Right ventricle myocardium superior (tissue), 1 donor: ENCODE data around the gene CD5L. TPM values are rescaled to one million over a fixed set of nuclear protein-coding genes. Genes with fewer than 3 reads are reported as not detected.

ENCODE experiments used
- ATAC-seq: fragments of 200-7000 bp; cut with Tn5 transposase; one replicate; pipeline ENCODE4 v1.9.1; 2020; ENCODE audit warnings: mild to moderate bottlenecking; ENCODE audit not compliant: poor library complexity
- DNase-seq: peaks from one replicate; pipeline ENCODE4 v3.0.0-alpha.2; 2020
- intact Hi-C: fragments of 100-400 bp; cut with DNase I; formaldehyde crosslinking; loops from one replicate; pipeline ENCODE4 v1.11.2; 2022
- long read RNA-seq: library from polyadenylated mRNA; unstranded; transcript quantifications from one replicate; pipeline ENCODE4 v2.0.0, GENCODE V29; 2021
- total RNA-seq: library from RNA; stranded (reverse); fragmentation: NEBNext Ultra II Directional; extraction: Animal tissue kit (Norgen Biotek cat#: 25700); gene quantifications from one replicate; pipeline ENCODE4 v1.2.1, GENCODE V29; 2021
- donor health status: DM: no; HTN: yes; CAD: no; lungs with severe emphysema.

Gene CD5L
- 4.9 TPM for total RNA-seq
- long read RNA-seq, partial matches to known transcripts: 0 of 9 reads
- long read RNA-seq, other reads (novel, unspliced or antisense): 9 of 9 reads

DNA sequence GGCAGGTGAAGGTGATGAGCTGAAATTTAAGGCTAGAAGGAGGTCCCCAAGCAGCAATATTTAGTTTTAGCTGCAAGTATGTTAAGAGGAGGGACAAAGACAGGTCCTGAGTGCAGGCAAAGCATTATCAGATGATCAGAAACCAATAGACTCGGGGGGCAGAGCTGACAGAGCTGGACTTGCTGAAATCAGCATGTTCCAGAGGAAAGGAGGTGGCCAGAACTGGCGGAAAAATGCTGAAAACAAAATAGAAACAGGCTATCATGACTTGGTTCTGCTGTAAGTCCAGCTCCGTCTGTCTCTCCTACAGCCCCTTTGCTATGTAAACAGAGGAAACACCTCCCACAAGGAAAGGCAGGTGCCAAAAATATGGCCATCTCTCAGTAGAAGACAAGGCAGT, at the start of gene CD5L:
Gene CD5L, minus strand, starts transcription at position 101 of the 400 bp plus-strand sequence. CDS start 107 bp downstream, outside the sequence.
- intact Hi-C loops: no loop called here
- no peak for DNase-seq
- no peak for ATAC-seq

DNA sequence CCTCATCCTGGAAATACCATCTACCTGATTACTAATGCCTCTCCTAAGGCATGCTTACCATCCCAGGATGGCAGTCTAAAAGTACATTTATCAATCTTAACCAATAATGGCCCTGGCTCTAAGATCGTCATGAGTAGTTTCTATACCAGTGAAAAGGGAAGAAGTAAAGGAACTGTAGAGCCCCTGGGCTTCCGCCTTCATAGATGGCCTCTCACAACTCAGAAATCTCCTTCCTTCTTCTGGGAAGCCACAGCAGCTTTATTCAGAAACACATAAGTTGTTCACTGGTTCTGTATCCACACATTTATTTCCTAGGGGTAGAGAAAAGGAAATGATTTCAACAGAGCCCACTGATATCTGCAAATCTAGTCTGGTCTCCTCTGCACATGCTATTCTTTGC, 41.0 kb upstream of the CD5L start:
- DNase-seq (no peak), ATAC-seq (no peak)
- intact Hi-C loops: no loop called here

DNA sequence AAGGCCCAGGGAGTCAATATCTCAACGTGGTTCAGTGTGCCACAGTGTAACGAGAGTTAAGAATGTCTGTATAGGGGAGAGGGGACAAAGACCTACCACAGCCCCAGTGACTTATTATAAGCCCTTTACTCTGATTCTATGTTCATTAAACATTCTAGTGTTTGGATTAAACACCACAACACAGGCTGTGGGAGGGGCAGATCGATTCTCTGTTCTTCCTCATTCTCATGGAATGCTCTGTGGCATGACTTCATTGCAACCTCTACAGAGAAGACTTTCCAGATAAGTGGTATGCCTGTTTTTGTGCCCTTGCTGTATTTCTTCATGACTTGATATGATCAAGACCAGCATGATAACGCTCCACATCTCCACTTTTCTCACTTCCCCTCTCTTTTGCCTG, 39.0 kb upstream of the CD5L start:
- ATAC-seq: no peak
- intact Hi-C loops: no loop called here
- DNase-seq: no peak

DNA sequence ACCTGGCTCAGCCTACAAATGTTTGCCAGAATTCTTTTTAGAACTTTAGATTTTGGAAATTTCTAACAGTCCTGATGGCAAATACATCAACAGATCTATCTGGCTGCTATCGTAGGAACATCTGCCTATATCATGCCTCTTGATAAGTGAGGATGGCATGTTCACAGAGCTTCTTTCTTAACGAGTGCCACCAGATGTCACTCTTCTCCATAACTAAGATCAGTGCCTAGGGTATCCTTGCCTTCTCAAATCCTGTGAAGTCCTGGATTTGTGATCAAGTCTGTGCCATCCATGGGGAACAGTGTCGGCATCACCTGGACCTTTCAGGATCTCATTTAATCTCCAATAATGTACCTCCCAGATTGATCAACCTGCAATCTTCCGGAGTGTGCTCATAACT, 36.5 kb upstream of the CD5L start:
- intact Hi-C loops: loop anchor here (1.0 kb wide), 1 partner anchor 70 kb away; no protein-coding TSS in a partner anchor
- ATAC-seq (peak; percentile 87), DNase-seq (no peak)

DNA sequence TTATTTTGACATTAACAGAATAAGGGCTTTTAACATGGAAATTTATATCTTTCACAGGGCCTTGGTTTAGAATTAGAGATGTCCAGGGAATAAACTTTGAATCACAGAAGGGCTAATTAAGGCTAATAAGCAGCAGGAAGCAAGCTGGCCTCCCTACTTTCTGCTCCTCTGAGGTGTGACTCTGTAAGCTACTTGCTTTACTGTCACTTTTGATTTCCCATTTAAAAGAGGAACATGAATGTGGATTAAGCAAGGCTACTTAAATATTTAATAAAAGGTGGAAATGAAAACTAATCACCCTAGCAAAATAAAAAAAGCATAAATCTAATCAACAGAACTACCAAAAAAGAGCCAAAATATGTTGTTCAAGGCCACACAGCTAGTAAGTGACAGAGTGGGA, 28.9 kb upstream of the CD5L start:
- ATAC-seq (no peak), DNase-seq (no peak)
- intact Hi-C loops: no loop called here

DNA sequence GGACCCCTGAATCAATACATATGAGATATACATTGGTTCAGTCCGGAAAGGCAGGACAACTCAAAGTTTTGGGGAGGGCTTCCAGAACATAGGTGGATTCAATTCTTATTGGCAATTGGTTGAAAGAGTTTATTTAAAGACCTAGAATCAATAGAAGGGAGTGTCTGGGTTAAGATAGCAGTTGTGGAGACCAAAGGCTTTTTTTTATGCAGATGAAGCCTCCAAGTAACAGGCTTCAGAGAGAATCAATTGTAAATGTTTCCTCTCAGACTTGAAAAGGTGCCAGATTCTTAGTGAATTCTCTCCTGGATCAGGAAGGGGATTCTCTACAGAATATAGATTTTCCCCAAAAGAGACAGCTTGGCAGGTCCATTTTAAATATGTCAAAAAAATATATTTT, 27.0 kb upstream of the CD5L start:
- no peak for ATAC-seq
- intact Hi-C loops: no loop called here

DNA sequence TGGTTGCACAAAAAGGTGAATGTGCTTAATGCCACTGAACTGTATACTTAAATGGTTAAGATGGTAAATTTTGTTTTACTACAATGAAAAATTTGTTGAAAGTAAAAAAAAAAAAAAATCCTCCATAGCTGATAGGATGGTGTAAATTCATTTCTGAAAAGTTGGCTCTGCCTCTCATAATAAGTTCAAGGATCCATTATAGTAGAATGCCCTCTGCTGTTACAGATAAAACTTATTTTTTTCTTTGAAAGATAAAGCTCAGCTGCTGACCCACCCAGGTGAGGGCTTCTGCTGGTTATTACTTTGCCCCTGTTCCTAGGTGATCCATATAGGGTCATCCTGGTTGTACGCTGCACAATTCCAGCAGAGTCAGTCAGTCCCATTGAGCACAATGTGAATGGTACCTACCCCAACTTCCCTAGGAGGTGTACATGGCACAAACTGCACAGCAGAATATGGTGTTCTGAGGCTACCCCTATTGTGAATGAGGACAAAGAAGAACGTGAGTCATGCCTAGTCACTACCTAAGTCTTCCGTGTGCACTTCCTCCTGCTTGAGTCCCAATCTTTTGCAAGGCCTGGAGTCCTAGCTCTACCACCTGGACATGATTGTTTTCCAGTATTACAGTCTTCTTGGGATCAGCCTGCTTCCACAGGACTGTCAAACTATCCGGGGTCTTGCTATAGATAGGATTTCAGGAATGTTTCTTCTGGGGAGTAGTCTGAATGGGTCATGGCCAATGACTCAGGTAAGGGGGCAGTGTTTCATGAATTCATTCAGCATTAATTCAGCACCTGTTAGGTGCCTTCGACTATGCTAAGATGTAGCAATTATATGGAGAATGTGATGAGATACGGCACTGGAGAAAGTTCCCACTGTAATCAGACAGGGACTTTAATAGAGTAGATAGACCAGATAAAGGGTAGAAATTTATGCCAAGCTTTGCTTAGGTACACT, 20.8 kb upstream of the CD5L start:
- intact Hi-C loops: no loop called here
- DNase-seq (no peak), ATAC-seq (no peak)

More for the DNA sequence above, 27.0 kb upstream of the CD5L start:
- DNase-seq: no peak

DNA sequence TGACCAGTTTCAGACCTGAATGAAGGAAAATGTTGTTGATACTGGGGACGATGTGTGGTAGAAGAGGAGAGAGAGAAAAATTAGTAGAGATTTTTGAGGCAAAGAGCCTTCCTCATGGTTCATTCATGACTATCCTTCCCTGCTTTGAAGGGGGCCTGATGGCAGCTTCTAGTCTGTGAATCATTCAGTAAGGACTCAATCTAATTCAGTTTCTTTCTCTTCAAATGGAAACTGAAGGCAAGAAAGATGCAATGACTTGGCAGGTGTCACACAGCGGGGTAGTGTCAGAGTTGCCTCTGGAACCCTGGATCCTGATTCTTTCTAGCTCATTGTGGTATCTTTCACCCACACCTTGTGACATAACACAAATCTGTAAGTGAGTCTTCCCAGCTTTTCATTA, 14.9 kb upstream of the CD5L start:
- no peak for DNase-seq
- ATAC-seq: no peak
- intact Hi-C loops: no loop called here

DNA sequence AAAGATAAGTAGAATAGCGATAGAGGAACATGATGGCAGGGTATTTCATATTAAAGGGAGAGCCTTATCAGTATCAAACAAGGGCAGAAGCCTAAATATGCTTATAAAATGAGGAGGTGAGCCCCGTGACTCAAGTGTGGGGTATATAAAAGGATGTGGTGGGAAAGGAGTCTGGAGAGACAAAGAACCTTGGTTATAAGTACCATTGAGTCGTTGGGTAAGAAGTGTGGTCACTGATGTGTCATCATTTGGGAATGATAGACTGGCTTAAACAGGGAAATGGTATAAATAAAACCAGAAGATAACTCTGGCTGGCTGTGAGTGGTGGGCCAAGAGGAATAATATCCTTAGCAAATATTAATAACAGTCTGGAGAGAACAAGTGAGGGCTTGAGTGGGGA, 10.9 kb upstream of the CD5L start:
- intact Hi-C loops: no loop called here
- ATAC-seq (no peak), DNase-seq (no peak)

DNA sequence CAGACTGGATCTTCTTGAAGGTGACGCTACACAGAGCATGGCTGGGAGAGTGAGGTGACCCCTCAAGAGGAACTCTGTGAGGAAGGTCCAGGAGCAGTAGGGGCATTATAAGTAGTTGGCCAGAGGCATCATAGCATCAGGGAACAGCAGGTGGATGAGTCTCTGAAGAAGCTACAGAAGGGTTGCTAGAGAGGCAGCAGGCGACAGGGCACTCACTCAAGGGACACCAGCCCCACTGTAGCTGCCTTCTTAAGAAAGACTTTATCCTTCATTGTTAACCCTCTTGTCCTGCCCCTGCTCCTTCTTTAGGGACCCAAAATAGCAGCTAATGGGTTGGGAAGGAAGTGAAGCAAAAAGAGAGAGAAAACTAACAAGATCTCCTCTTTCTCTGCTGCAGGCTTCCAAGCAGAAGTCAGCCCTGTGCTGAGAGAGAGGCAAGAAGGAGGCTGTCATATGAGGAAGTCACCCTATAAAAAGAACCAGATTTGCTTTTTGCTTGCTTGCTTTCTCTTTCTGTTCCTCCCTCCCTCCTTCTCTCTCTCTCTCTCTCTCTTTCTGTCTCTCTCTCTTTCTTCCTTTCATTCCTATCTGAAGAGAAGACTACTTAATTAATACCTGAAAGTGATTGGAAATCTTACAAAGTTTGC, 7.7 kb upstream of the CD5L start:
- ATAC-seq (no peak), DNase-seq (no peak)
- intact Hi-C loops: no loop called here

DNA sequence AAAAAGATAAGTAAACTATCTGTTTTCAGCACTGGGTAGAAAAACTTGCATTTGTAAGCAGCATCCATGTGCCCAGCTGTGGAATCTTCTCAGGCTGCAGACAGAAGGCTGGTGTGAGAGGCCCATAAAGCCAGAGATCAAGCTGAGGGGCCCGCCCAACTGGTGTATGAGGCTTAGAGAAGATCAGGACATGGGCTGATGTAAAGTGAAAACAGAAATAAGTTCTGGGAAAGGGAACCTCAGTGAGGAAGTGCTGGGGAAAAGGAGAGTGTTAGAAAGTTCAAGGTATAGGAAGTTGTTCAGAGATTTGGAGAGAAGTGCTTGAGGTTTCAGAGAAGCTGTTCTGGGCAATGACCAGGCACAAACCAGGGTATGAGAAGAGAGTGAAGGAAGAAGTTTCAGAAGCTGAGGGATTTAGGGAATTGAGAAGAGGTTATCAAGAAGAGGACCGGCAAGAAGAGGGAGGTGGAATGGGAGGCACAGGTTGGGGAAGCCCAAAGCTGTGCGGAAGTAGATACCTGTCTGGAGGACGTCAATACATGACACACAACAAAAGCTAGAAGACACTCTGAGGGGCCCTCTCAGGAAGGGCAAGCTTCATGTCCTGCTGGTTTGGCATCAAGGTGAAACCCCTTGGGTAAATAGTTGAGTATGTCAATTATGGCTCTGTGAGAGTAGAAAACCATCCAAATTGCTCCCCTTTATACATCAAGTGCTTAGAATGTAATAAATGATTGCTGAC, 2.7 kb upstream of the CD5L start:
- DNase-seq (peak; percentile 53), ATAC-seq (peak; percentile 46)
- intact Hi-C loops: no loop called here

DNA sequence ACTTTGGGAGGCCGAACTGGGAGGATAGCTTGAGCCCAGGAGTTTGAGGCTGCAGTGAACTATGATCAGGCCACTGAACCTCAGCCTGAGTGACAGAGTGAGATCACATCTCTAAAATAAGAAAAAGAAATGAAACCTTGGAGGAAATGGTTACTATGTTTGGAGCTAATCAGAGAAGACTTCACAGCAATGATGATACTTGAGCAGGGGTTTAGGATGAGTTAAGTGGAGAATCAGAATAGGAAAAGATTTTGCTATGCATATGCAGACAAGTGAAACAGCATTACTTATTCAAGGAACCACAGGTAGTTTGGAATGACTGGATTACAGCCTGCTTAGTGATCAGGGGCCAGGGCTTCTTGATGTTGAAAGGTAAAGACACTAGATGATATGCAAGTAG, 1.3 kb upstream of the CD5L start:
- intact Hi-C loops: no loop called here
- ATAC-seq: no peak

DNA sequence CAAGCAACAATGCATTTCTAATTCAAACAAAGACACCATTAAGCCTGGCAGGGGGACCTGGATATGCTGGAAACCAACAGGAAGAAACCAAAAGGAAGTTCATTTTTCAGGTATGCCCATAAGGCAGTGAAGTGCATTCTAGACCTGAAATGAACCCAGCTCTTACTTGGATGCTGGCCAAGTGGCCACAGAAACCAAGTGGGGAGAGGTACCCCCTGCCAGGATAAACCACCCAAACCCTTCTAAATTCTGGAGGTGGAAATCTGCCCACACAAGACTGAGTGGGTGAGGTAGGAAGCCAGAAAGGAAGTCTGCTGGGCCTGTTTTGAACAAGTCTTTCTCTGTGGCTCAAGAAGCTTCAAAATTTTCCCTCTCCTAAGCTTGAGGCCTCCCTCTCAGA, 2.6 kb downstream of the CD5L start:
- intact Hi-C loops: no loop called here
- DNase-seq (no peak), ATAC-seq (no peak)

More for the DNA sequence above, 1.3 kb upstream of the CD5L start:
- no peak for DNase-seq

DNA sequence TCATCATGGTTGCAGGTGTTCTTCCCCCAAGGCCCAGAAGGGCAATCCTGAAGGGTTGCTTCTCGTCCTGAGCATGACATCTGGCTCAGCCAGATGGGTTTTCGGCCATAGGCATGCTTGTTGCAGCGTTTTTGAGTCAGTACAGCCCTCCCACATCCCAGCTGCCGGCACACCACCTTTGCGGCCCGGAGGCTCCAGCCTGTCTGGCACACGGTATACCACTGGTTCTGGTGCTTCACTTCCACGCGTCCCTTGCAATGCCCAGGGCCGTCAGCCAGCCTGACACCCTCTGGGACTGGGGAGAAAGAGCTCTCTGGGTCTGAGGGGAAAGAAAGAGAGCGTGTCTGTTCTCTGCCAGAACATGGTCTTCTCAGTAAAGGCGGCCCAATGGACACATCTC, 7.2 kb downstream of the CD5L start:
- ATAC-seq (no peak), DNase-seq (no peak)
- intact Hi-C loops: no loop called here

DNA sequence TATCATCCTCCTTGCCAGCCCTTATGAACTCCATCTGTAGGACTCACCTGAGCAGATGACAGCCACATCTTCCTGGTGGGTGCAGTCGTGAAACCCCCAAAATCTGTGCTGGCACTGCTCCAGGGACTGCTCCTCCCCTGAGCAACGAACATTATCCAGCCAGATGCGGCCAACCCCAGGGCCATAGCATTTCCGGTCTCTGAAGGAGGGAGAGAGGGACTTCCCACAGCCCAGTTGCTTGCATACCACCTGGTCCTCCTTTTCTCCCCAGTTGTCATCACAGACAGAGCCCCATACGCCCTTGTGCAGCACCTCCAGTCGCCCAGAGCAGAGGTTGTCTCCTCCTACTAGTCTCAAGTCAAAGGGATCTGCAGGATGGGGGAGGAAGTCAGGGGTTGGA, 8.5 kb downstream of the CD5L start:
- intact Hi-C loops: no loop called here
- ATAC-seq (no peak), DNase-seq (no peak)

DNA sequence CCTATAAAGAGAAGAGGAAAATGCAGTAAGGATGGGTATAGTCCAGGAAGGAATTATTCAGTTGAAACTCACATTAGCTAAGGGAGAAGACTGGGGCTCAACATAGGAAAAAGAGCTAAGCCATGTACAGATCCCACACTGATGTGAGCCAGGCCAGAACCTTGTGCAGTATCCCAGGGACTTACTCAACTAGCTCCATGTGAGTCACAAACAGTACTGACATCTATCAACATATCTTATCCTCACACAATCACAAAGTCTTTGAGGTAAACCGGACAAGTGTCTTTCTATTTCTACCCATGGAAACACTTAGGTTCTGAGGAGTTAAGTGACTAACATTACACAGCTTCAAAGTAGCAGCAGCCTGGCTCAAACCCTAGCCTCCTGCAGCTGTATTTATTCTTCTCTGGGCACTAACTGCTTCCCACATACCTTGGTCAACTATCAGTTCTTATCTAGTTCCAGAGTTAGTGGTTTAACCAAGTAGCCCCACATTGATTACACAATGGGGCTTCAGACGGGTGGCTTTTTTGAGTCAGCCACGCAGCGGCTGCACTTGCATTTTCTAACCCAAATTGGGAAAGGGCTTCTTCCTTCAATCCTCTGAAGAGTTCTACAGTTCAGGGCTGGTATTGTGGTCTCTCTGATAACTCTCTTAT, 9.5 kb downstream of the CD5L start:
- intact Hi-C loops: no loop called here
- DNase-seq (no peak), ATAC-seq (no peak)

DNA sequence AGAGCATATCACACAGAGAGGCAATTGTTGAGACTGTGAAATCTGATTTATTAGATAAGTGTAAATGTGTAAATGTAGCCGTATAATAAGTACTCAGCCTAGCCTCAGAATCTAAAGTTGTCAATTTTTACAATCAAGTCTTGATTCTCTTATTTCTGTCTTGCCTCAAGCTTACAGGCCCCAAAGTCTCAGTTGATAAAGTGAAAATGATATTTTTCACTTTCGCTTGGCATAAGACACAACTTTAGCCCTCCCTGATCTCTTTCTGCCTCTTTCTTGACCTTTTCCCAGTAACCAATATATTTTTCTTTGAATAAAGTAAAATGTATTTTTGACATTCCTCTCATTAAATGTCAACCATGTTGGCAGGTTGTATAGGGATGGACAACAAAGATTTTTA, 10.7 kb downstream of the CD5L start:
- no peak for ATAC-seq

DNA sequence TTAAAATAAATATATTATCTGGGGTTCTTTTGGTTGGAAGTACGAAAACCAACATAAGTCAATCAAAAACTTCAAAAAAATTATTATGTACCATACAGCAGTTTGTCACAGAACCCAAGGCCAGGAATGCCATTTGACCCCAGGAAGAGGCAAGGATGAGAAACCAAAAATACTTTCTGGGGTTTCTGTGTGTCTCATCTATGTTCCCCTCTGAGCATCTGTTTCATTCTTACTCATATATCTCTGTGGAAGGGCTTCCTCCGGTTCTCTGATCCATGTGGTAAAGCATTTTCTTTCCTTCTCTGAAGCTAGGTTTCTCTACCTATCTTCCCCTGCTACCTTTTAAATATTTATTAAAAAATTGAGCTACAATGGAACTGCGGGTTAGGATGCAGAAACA, 11.9 kb downstream of the CD5L start:
- ATAC-seq (no peak), DNase-seq (no peak)
- intact Hi-C loops: no loop called here

More for the DNA sequence above, 10.7 kb downstream of the CD5L start:
- no peak for DNase-seq
- intact Hi-C loops: no loop called here

DNA sequence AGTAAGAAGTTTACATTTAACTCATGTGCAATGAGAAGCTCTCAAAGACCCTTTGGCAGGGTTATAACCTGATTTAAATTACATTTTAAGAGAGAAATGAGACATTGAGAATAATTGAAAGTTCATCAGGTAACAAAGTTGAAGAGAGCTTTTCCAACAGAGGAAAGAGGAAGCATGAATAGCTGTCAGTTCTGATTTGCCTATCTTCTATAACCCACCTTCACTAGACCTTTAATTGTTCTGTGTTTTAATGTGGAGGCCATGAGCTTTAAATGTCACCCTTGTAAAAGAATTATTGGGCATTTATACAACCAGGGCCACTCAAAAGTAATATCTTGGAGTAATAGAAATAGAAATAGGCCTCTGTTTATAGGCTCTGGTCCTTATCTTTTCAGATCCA, 12.4 kb downstream of the CD5L start:
- intact Hi-C loops: no loop called here
- DNase-seq: no peak
- ATAC-seq: no peak
